Keratinocyte (primary cell): ENCODE results near the gene DSC2. TPM values are rescaled to one million over a fixed set of nuclear protein-coding genes. Genes with fewer than 3 reads are reported as not detected.

Experiments used
- DNase-seq: peaks from one replicate; pipeline ENCODE4 v3.0.0-alpha.2; 2011; ENCODE audit warnings: low read depth, missing footprints, low spot score
- FAIRE-seq: peaks from 2 replicates; lab custom pipeline; 2011; peaks lifted over from hg19 to GRCh38; lab: Jason Lieb, UNC
- H2AFZ ChIP-seq: 2 replicates; pipeline ENCODE4 v1.6.0; 2012; ENCODE audit warnings: low read length, control low read depth, inconsistent platforms; ENCODE audit not compliant: control insufficient read depth
- H3K27ac ChIP-seq: 2 replicates; pipeline ENCODE4 v1.5.1; 2011; ENCODE audit warnings: low read length; ENCODE audit not compliant: control insufficient read depth, insufficient read depth
- H3K27me3 ChIP-seq: 3 replicates; pipeline ENCODE4 v1.6.0; 2011; ENCODE audit warnings: low read length; ENCODE audit not compliant: control insufficient read depth, insufficient read depth; ENCODE audit errors: extremely low read depth
- H3K36me3 ChIP-seq, 2 experiments: 2 replicates in 1 of 2; 3 replicates in 1 of 2; pipeline ENCODE4 v1.5.1; 2011; ENCODE audit warnings: low read length in 2 of 2, mild to moderate bottlenecking in 1 of 2; ENCODE audit not compliant: control insufficient read depth in 2 of 2, insufficient read depth in 2 of 2; ENCODE audit errors: extremely low read depth in 1 of 2
- H3K4me1 ChIP-seq: 3 replicates; pipeline ENCODE4 v1.5.1; 2011; ENCODE audit warnings: low read length; ENCODE audit not compliant: control insufficient read depth, insufficient read depth; ENCODE audit errors: extremely low read depth
- H3K4me2 ChIP-seq: 3 replicates; pipeline ENCODE4 v1.6.0; 2011; ENCODE audit warnings: low read depth, low read length; ENCODE audit not compliant: control insufficient read depth, insufficient read depth; ENCODE audit errors: extremely low read depth
- H3K4me3 ChIP-seq, 3 experiments: fragments of 200-600 bp in 1 of 3; sonication (generic) in 1 of 3; 2 replicates in 2 of 3; 3 replicates in 1 of 3; pipeline ENCODE4 v1.5.1; 2011 to 2016; ENCODE audit warnings: low read length in 3 of 3, mild to moderate bottlenecking in 3 of 3, control low read depth in 2 of 3, inconsistent platforms in 1 of 3, low read depth in 1 of 3, mixed read lengths in 1 of 3, mixed run types in 1 of 3, moderate library complexity in 1 of 3; ENCODE audit not compliant: control insufficient read depth in 2 of 3, insufficient read depth in 2 of 3; ENCODE audit errors: extremely low read depth in 1 of 3
- H3K79me2 ChIP-seq: 2 replicates; pipeline ENCODE4 v1.6.0; 2012; ENCODE audit warnings: low read length; ENCODE audit not compliant: control insufficient read depth, insufficient read depth
- H3K9ac ChIP-seq: 3 replicates; pipeline ENCODE4 v1.6.0; 2011; ENCODE audit warnings: low read length; ENCODE audit not compliant: control insufficient read depth, insufficient read depth; ENCODE audit errors: extremely low read depth
- H3K9me1 ChIP-seq: 3 replicates; pipeline ENCODE4 v1.6.0; 2011; ENCODE audit warnings: low read length; ENCODE audit not compliant: control insufficient read depth, insufficient read depth; ENCODE audit errors: extremely low read depth
- H3K9me3 ChIP-seq: 2 replicates; pipeline ENCODE4 v1.5.1; 2012; ENCODE audit warnings: low read depth, low read length; ENCODE audit not compliant: control insufficient read depth
- H4K20me1 ChIP-seq: 3 replicates; pipeline ENCODE4 v1.6.0; 2011; ENCODE audit warnings: low read length; ENCODE audit not compliant: control insufficient read depth, insufficient read depth; ENCODE audit errors: extremely low read depth
- EZH2 ChIP-seq: IDR thresholded peaks from one replicate; pipeline ENCODE4 v1.6.1; 2012; ENCODE audit warnings: inconsistent platforms, mild to moderate bottlenecking, low read length, moderate library complexity
- dilution Hi-C: fragments of 300-500 bp; cut with MboI; formaldehyde crosslinking; loops from one replicate; pipeline ENCODE4 v1.7.0; 2020; ENCODE audit warnings: low sequenced_read_pairs; ENCODE audit not compliant: extremely low pct_ligation_motif_present
- polyA plus RNA-seq, 5 experiments: library from polyadenylated mRNA; depleted of rRNA in 3 of 5; stranded (reverse) in 3 of 5; stranded (forward) in 1 of 5; unstranded in 1 of 5; fragments of >200 nt; gene quantifications; 1 replicate in 1 of 5; 2 replicates in 3 of 5; 3 replicates in 1 of 5; pipeline versions ENCODE4 v1.2.1 to v1.2.3, GENCODE V29; 2011 to 2012; ENCODE audit warnings: missing spikeins in 2 of 5, low read depth in 1 of 5, low replicate concordance in 1 of 5
- TF ChIP-seq, protein P1 (sequence below), 3 experiments: IDR thresholded peaks in 1 of 3; conservative IDR thresholded peaks in 1 of 3; optimal IDR thresholded peaks in 1 of 3; 2 replicates in 2 of 3; 3 replicates in 1 of 3; pipeline versions ENCODE3 to v1.5.1; 2011; ENCODE audit warnings: low read length in 3 of 3, mild to moderate bottlenecking in 3 of 3, moderate library complexity in 2 of 3, control low read depth in 1 of 3, inconsistent platforms in 1 of 3; ENCODE audit not compliant: insufficient read depth in 2 of 3; ENCODE audit errors: extremely low read depth in 1 of 3

DSC2 gene
- polyA plus RNA-seq, 1 donor (not counting 4 experiments of a cell fraction or from before 2014, with no cell fraction given): 37.1 TPM

DNA sequence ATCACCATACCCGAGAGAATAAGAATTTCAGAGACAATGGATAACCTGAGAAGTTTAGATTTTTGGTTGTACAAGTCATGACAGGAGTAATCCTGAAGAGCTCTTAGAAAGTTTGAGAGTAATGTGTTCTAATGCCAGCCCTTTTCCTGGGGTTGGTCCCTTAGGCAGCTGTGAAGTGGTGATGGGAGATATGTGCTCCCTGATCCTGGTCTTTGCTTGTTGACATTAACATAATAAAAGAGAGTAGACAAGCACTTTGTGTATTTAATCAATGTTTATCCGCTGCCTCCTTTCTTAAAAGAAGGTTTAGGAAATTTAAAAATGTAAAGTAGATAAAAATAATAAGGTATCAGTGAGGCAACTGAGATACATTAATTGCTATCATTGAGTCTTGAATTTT is 45.9 kb downstream of the DSC2 start:
- H3K9me3 ChIP-seq: peaks cover 2% of the 10 kb centered on the region
- no peaks in the 10 kb centered on the region for H3K79me2 ChIP-seq
- dilution Hi-C loops: no loop called here
- DNase-seq (no peak), FAIRE-seq (peak; percentile 20)
- H4K20me1 ChIP-seq: no peaks in the 10 kb centered on the region
- no peak overlapping the region for H3K27ac ChIP-seq
- H3K9me1 ChIP-seq: no peaks in the 10 kb centered on the region
- H3K4me1 ChIP-seq: peaks cover 20% of the 10 kb centered on the region
- H3K4me2 ChIP-seq: peak overlapping the region; percentile 8
- TF ChIP-seq, protein P1, sequence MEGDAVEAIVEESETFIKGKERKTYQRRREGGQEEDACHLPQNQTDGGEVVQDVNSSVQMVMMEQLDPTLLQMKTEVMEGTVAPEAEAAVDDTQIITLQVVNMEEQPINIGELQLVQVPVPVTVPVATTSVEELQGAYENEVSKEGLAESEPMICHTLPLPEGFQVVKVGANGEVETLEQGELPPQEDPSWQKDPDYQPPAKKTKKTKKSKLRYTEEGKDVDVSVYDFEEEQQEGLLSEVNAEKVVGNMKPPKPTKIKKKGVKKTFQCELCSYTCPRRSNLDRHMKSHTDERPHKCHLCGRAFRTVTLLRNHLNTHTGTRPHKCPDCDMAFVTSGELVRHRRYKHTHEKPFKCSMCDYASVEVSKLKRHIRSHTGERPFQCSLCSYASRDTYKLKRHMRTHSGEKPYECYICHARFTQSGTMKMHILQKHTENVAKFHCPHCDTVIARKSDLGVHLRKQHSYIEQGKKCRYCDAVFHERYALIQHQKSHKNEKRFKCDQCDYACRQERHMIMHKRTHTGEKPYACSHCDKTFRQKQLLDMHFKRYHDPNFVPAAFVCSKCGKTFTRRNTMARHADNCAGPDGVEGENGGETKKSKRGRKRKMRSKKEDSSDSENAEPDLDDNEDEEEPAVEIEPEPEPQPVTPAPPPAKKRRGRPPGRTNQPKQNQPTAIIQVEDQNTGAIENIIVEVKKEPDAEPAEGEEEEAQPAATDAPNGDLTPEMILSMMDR (optimal IDR thresholded peaks at IDR 0.05 in 1 of 3, IDR thresholded peaks at IDR 0.05 in 1 of 3, conservative IDR thresholded peaks at IDR 0.05 in 1 of 3; ENCODE audit: extremely low read depth in 1 of 3, insufficient read depth in 2 of 3, low read length in 3 of 3): no peak
- TF ChIP-seq EZH2: no peak
- no peak overlapping the region for H3K9ac ChIP-seq
- H3K4me3 ChIP-seq: no peak overlapping the region
- H3K27me3 ChIP-seq: no peaks in the 10 kb centered on the region
- H3K36me3 ChIP-seq: no peaks in the 10 kb centered on the region
- H2AFZ ChIP-seq: no peak overlapping the region

DNA sequence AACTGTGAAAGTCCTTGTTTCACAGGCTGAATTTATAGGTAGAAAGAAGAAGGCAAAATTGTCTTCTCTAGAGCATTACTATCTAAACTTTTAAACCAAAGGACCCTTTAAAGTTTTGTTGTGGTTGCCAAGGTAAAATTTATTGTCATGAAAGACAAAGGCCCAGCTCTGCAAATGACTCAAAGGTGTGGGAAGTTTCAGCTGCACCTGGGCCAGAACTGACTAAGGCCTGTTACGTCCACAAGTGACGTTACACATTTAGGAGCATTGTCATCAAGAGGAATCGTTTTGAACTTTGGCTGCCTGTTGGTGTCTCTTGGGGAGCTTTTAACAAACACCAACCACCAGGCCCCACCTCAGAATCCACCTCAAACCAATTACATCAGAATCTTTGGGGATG is 51.6 kb downstream of the DSC2 start:
- Histone ChIP-seq H2AFZ (no peak overlapping the region), H3K27ac (no peak overlapping the region), H3K9me1 (no peaks in the 10 kb centered on the region), H3K9me3 (peaks cover 2% of the 10 kb centered on the region), H4K20me1 (no peaks in the 10 kb centered on the region), H3K36me3 (no peaks in the 10 kb centered on the region), H3K79me2 (no peaks in the 10 kb centered on the region), H3K27me3 (no peaks in the 10 kb centered on the region), H3K4me3 (no peak overlapping the region), H3K4me1 (peaks cover 29% of the 10 kb centered on the region), H3K4me2 (no peak overlapping the region), H3K9ac (no peak overlapping the region)
- DNase-seq: no peak
- dilution Hi-C loops: no loop called here
- no peak for TF ChIP-seq EZH2
- TF ChIP-seq, protein P1 (optimal IDR thresholded peaks at IDR 0.05 in 1 of 3, IDR thresholded peaks at IDR 0.05 in 1 of 3, conservative IDR thresholded peaks at IDR 0.05 in 1 of 3; ENCODE audit: extremely low read depth in 1 of 3, insufficient read depth in 2 of 3, low read length in 3 of 3): no peak
- FAIRE-seq: peak; percentile 23
